ENCODE measurements around the gene DAPK2.
"Not testable (repeated sequence)": the region's sequence is repeated elsewhere in the genome, so short reads cannot be mapped to it uniquely, and the experiment has no call there.

DAPK2 gene

GRCh38 chr15:64053674-64054073 is 7.4 kb upstream of the DAPK2 start:
- not testable (repeated sequence) for DNase-seq (ENCODE audit: low spot score)

- DNase-seq (ENCODE audit: low spot score): no peak
Measured at GRCh38 chr15:64052925-64053491, 6.7 kb upstream of the DAPK2 start.

- DNase-seq (ENCODE audit: low spot score): no peak
Measured at GRCh38 chr15:64051407-64052259, 5.3 kb upstream of the DAPK2 start.

GRCh38 chr15:64051093-64051402 is 4.8 kb upstream of the DAPK2 start:
- no peak for DNase-seq (ENCODE audit: low spot score)

- no peak for DNase-seq (ENCODE audit: low spot score)
Measured at GRCh38 chr15:64050281-64051092, 4.2 kb upstream of the DAPK2 start.

- no peak for DNase-seq (ENCODE audit: low spot score)
Measured at GRCh38 chr15:64048781-64049460, 2.6 kb upstream of the DAPK2 start.

- no peak for DNase-seq (ENCODE audit: low spot score)
Measured at GRCh38 chr15:64045774-64046420, 388 bp downstream of the DAPK2 start.

- DNase-seq (ENCODE audit: low spot score): no peak
Measured at GRCh38 chr15:64045101-64045435, 1.2 kb downstream of the DAPK2 start.

- no peak for DNase-seq (ENCODE audit: low spot score)
Measured at GRCh38 chr15:64044300-64045100, 1.8 kb downstream of the DAPK2 start.

- no peak for DNase-seq (ENCODE audit: low spot score)
Measured at GRCh38 chr15:64038878-64039610, 7.2 kb downstream of the DAPK2 start.

GRCh38 chr15:64037966-64038365 is 8.3 kb downstream of the DAPK2 start:
- DNase-seq (ENCODE audit: low spot score): no peak

GRCh38 chr15:64037116-64037515 is 9.2 kb downstream of the DAPK2 start:
- DNase-seq (ENCODE audit: low spot score): no peak

GRCh38 chr15:64035525-64035924 is 10.8 kb downstream of the DAPK2 start:
- no peak for DNase-seq (ENCODE audit: low spot score)

- no peak for DNase-seq (ENCODE audit: low spot score)
Measured at GRCh38 chr15:64034519-64034918, 11.8 kb downstream of the DAPK2 start.

- DNase-seq (ENCODE audit: low spot score): no peak
Measured at GRCh38 chr15:64032329-64032728, 14.0 kb downstream of the DAPK2 start.

- no peak for DNase-seq (ENCODE audit: low spot score)
Measured at GRCh38 chr15:64030123-64030522, 16.2 kb downstream of the DAPK2 start.

GRCh38 chr15:64029633-64030032 is 16.7 kb downstream of the DAPK2 start:
- no peak for DNase-seq (ENCODE audit: low spot score)

GRCh38 chr15:64029110-64029509 is 17.2 kb downstream of the DAPK2 start:
- DNase-seq (ENCODE audit: low spot score): no peak

GRCh38 chr15:64026591-64026990 is 19.7 kb downstream of the DAPK2 start:
- no peak for DNase-seq (ENCODE audit: low spot score)
